ENCODE results near the gene C22orf23.

Gene C22orf23

DNA sequence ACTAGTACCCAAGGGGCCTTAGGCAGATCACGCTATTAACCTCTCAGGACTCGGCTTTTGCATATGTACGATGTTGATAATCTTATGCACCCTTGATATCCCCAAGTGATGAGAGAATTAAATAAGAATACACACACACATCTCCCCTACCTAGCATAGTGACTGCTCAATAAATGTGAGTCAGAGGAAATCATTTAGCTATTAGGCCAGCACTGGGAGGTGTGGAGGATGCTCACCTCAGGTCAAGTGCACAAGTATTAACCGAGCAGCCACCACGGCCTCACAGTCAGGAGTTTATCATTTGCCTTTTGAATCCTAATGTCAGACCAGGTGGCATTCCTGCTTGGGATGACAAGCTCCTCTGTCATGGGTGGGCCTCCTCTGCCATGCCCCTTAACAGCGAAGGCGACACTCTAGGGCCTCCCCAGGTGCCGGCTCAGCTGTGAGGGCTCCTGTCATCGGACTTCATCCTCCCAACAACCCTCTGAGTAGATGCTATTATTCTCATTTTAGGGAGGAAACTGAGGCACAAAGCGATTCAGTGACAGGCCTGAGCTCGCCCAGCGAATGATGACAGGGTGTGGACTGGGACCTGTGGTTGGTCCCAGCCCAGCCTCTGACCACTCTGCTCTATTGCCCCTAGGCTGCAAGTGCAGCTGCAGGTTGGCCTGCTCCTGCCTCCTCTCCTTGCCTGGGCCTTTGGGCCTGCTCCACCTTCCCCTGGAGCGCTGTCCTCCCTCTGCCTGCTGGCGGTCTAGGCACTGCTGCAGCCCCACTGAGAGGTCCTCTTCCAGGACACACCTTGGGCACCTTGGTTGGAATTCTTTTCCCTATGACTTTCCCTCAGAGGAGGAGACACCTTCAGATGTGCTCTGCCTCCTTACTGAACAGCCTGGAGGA lies 36.0 kb upstream of the C22orf23 start (continued):
- TF ChIP-seq ZNF530 (tag by site-specific recombination; IDR thresholded peaks at IDR 0.05; ENCODE audit: low read depth) = no peak
- TF ChIP-seq ZBTB17 (tag by site-specific recombination; IDR thresholded peaks at IDR 0.05) = no peak
- TF ChIP-seq, protein P1, sequence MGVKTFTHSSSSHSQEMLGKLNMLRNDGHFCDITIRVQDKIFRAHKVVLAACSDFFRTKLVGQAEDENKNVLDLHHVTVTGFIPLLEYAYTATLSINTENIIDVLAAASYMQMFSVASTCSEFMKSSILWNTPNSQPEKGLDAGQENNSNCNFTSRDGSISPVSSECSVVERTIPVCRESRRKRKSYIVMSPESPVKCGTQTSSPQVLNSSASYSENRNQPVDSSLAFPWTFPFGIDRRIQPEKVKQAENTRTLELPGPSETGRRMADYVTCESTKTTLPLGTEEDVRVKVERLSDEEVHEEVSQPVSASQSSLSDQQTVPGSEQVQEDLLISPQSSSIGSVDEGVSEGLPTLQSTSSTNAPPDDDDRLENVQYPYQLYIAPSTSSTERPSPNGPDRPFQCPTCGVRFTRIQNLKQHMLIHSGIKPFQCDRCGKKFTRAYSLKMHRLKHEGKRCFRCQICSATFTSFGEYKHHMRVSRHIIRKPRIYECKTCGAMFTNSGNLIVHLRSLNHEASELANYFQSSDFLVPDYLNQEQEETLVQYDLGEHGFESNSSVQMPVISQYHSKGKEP (tag by site-specific recombination; IDR thresholded peaks at IDR 0.05) = no peak
- TF ChIP-seq ZNF626 (tag by site-specific recombination; IDR thresholded peaks at IDR 0.05) = no peak

DNA sequence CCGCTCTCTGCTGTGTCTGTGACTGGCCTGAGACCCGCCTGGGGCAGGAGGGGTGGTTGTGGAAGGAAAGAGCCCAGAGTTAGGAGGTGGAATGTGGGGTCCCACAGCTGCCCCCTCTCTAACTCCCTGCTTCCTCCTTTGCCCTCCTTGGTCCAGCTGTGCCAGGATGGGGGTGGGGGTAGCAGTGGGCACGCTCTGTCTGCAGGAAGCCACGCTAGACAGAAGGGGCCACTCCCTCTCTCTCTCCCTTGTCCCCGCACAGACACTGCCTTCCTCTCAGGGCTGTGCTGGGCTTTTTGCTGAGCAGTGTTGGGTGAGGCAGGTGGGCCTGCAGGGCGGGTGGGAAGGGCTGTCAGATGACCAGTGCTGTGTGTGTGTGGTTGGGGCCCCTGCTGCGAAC lies 33.0 kb upstream of the C22orf23 start:
- Histone ChIP-seq H3K9me3 (ENCODE audit: control insufficient read depth, insufficient read depth, low read depth, low read length) (no peaks in the 10 kb centered on the region), H3K36me3 (ENCODE audit: control insufficient read depth in 2 of 2, insufficient read depth in 1 of 2, low read length in 2 of 2) (peaks cover 0 to 2% of the 10 kb centered on the region in 2 experiments; a peak in 1 of 3 replicates), H3K4me1 (ENCODE audit: control insufficient read depth, insufficient read depth, low read length) (no peaks in the 10 kb centered on the region), H3K4me3 (ENCODE audit: low read depth, low read length) (no peak overlapping the region), H3K27ac (ENCODE audit: extremely low read depth, low read depth, low read length) (no peak overlapping the region)
- ChIA-PET POLR2A (no interaction called here), CTCF (no interaction called here)
- no peak for TF ChIP-seq ZNF132 (tag by site-specific recombination; IDR thresholded peaks at IDR 0.05; ENCODE audit: borderline replicate concordance)
- no peak for TF ChIP-seq GLI2 (tag by site-specific recombination; IDR thresholded peaks at IDR 0.05; ENCODE audit: borderline replicate concordance, low read depth)
- TF ChIP-seq ZNF610 (tag by site-specific recombination; IDR thresholded peaks at IDR 0.05; ENCODE audit: borderline replicate concordance) = no peak
- no peak for TF ChIP-seq GFI1B (tag by site-specific recombination; IDR thresholded peaks at IDR 0.05)
- no peak for TF ChIP-seq ZNF843 (tag by site-specific recombination; IDR thresholded peaks at IDR 0.05)
- TF ChIP-seq ZNF366 (tag by site-specific recombination; conservative IDR thresholded peaks at IDR 0.05) = no peak
- no peak for TF ChIP-seq ZNF324 (tag by site-specific recombination; IDR thresholded peaks at IDR 0.05)
- TF ChIP-seq, protein P2, sequence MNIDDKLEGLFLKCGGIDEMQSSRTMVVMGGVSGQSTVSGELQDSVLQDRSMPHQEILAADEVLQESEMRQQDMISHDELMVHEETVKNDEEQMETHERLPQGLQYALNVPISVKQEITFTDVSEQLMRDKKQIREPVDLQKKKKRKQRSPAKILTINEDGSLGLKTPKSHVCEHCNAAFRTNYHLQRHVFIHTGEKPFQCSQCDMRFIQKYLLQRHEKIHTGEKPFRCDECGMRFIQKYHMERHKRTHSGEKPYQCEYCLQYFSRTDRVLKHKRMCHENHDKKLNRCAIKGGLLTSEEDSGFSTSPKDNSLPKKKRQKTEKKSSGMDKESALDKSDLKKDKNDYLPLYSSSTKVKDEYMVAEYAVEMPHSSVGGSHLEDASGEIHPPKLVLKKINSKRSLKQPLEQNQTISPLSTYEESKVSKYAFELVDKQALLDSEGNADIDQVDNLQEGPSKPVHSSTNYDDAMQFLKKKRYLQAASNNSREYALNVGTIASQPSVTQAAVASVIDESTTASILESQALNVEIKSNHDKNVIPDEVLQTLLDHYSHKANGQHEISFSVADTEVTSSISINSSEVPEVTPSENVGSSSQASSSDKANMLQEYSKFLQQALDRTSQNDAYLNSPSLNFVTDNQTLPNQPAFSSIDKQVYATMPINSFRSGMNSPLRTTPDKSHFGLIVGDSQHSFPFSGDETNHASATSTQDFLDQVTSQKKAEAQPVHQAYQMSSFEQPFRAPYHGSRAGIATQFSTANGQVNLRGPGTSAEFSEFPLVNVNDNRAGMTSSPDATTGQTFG (tag by site-specific recombination; IDR thresholded peaks at IDR 0.05; ENCODE audit: borderline replicate concordance) = no peak
- TF ChIP-seq ZNF146 (tag by site-specific recombination; IDR thresholded peaks at IDR 0.05) = no peak
- TF ChIP-seq ZNF157 (tag by site-specific recombination; IDR thresholded peaks at IDR 0.05) = no peak

DNA sequence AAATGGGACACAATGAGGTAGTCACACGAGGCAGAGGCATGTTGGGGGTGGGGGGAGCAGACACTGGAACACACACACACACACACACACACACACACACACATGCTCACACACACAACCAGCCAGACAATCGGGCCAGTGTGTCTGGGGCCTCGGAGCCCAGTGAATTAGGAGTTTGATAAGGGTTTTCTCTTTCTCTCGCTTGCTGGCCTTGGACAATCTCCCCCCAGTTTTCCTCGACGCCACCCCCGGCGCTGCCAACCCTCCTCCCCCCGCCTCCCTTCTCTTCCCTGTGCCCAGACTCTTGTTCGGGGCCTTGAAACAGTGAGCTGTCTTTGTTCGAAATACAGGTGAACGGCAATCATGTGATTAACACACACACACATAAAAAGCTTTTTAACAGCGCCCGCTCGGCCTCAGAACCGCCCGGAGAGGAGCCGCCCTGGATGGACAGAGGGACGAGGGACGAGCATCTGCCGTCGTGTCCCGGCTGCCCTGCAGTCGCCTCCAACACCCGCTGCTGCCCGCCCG lies 32.4 kb upstream of the C22orf23 start:
- Histone ChIP-seq H3K4me3 (ENCODE audit: low read depth, low read length) (no peak overlapping the region), H3K36me3 (ENCODE audit: control insufficient read depth in 2 of 2, insufficient read depth in 1 of 2, low read length in 2 of 2) (peaks cover 0 to 2% of the 10 kb centered on the region in 2 experiments; a peak in 1 of 3 replicates), H3K9me3 (ENCODE audit: control insufficient read depth, insufficient read depth, low read depth, low read length) (no peaks in the 10 kb centered on the region), H3K27ac (ENCODE audit: extremely low read depth, low read depth, low read length) (no peak overlapping the region), H3K4me1 (ENCODE audit: control insufficient read depth, insufficient read depth, low read length) (no peaks in the 10 kb centered on the region)
- POLR2A ChIA-PET = no interaction called here
- CTCF ChIA-PET = no interaction called here
- TF ChIP-seq, protein P3, sequence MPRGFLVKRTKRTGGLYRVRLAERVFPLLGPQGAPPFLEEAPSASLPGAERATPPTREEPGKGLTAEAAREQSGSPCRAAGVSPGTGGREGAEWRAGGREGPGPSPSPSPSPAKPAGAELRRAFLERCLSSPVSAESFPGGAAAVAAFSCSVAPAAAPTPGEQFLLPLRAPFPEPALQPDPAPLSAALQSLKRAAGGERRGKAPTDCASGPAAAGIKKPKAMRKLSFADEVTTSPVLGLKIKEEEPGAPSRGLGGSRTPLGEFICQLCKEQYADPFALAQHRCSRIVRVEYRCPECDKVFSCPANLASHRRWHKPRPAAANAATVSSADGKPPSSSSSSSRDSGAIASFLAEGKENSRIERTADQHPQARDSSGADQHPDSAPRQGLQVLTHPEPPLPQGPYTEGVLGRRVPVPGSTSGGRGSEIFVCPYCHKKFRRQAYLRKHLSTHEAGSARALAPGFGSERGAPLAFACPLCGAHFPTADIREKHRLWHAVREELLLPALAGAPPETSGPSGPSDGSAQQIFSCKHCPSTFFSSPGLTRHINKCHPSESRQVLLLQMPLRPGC (tag by site-specific recombination; IDR thresholded peaks at IDR 0.05) = no peak
- no peak for TF ChIP-seq ZBTB48 (tag by site-specific recombination; IDR thresholded peaks at IDR 0.05)
- TF ChIP-seq, protein P4, sequence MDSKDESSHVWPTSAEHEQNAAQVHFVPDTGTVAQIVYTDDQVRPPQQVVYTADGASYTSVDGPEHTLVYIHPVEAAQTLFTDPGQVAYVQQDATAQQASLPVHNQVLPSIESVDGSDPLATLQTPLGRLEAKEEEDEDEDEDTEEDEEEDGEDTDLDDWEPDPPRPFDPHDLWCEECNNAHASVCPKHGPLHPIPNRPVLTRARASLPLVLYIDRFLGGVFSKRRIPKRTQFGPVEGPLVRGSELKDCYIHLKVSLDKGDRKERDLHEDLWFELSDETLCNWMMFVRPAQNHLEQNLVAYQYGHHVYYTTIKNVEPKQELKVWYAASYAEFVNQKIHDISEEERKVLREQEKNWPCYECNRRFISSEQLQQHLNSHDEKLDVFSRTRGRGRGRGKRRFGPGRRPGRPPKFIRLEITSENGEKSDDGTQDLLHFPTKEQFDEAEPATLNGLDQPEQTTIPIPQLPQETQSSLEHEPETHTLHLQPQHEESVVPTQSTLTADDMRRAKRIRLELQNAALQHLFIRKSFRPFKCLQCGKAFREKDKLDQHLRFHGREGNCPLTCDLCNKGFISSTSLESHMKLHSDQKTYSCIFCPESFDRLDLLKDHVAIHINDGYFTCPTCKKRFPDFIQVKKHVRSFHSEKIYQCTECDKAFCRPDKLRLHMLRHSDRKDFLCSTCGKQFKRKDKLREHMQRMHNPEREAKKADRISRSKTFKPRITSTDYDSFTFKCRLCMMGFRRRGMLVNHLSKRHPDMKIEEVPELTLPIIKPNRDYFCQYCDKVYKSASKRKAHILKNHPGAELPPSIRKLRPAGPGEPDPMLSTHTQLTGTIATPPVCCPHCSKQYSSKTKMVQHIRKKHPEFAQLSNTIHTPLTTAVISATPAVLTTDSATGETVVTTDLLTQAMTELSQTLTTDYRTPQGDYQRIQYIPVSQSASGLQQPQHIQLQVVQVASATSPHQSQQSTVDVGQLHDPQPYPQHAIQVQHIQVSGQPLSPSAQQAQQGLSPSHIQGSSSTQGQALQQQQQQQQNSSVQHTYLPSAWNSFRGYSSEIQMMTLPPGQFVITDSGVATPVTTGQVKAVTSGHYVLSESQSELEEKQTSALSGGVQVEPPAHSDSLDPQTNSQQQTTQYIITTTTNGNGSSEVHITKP (tag by site-specific recombination; IDR thresholded peaks at IDR 0.05) = peak; percentile 22; the same call in 1 of the 2 replicates
